Measurements from ENCODE around the gene STX18.

DNA sequence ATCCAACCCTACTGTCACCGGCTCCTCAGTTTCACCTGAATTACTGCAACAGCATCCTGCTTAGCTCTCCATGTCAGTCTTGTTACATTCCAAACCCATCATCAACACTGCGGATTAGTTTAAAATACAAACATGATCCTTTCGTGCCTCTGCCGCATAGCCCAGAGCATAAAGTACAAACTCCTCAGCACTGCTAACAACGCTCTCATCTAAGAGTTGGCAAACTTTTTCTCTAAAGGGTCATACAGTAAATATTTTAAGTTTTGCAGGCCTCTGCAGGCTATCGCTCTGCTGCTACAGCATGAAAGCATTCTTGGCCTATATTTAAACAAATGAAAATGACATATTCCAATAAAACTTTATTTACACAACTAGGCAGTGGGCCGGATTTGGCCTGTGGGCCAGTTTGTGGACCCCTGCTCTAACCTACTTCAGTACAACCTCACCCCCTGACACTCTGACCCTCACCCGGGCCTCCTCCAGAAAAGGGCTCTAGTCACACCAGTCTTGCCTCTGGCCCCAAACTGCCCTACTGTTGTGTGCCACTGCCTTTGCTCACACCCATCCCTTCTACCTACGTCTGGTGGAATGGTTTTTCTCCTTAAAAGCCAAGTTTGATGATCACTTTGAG, 7.2 kb downstream of the STX18 start:
- TF ChIP-seq, protein P1, sequence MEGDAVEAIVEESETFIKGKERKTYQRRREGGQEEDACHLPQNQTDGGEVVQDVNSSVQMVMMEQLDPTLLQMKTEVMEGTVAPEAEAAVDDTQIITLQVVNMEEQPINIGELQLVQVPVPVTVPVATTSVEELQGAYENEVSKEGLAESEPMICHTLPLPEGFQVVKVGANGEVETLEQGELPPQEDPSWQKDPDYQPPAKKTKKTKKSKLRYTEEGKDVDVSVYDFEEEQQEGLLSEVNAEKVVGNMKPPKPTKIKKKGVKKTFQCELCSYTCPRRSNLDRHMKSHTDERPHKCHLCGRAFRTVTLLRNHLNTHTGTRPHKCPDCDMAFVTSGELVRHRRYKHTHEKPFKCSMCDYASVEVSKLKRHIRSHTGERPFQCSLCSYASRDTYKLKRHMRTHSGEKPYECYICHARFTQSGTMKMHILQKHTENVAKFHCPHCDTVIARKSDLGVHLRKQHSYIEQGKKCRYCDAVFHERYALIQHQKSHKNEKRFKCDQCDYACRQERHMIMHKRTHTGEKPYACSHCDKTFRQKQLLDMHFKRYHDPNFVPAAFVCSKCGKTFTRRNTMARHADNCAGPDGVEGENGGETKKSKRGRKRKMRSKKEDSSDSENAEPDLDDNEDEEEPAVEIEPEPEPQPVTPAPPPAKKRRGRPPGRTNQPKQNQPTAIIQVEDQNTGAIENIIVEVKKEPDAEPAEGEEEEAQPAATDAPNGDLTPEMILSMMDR (IDR thresholded peaks at IDR 0.05 in 4 of 5, conservative IDR thresholded peaks at IDR 0.05 in 1 of 5): no peak
- no peak for TF ChIP-seq POLR2A (IDR thresholded peaks at IDR 0.05)
